GM12878 (cell line): ENCODE measurements around the gene MID1. TPM values are rescaled to one million over a fixed set of nuclear protein-coding genes. Genes with fewer than 3 reads are reported as not detected.

Experiments
- ATAC-seq: fragments of 200-7000 bp; cut with Tn5 transposase; 3 replicates; pipeline ENCODE4 v1.9.1; 2020; ENCODE audit warnings: mild to moderate bottlenecking, moderate library complexity
- BruUV-seq: library from RNA; stranded (reverse); fragments of 400-500 nt; replicated peaks from 2 replicates; lab custom pipeline; 2021; lab: Mats Ljungman, UMichigan
- CTCF ChIA-PET: fragments of 300-600 bp; sonication (Branson Sonifier 250); formaldehyde crosslinking; extraction: SDS; loops from one replicate; lab custom pipeline; 2021; ENCODE audit warnings: inconsistent platforms; lab: Yijun Ruan, JAX
- POLR2A ChIA-PET: fragments of 350-600 bp; formaldehyde crosslinking; extraction: SDS; loops from one replicate; lab custom pipeline; 2021; ENCODE audit warnings: inconsistent platforms; lab: Charles Lee
- RAD21 ChIA-PET: fragments of 300-600 bp; sonication (Branson Sonifier 250); formaldehyde crosslinking; loops from one replicate; lab custom pipeline; 2023; ENCODE audit warnings: antibody characterized with exemption; ENCODE audit not compliant: unreplicated experiment; lab: Charles Lee
- SMC1A ChIA-PET: fragments of 300-600 bp; sonication (Branson Sonifier 250); formaldehyde crosslinking; loops from one replicate; lab custom pipeline; 2023; ENCODE audit not compliant: unreplicated experiment, uncharacterized antibody; lab: Charles Lee
- DNase-seq: peaks from one replicate; pipeline ENCODE4 v3.0.0-alpha.2; 2011; ENCODE audit warnings: low read depth, low spot score
- FAIRE-seq: peaks from 3 replicates; lab custom pipeline; 2011; peaks lifted over from hg19 to GRCh38; lab: Jason Lieb, UNC
- H2AFZ ChIP-seq: 2 replicates; pipeline ENCODE4 v1.6.0; 2011; ENCODE audit warnings: low read depth, low read length, control low read depth; ENCODE audit not compliant: control insufficient read depth
- H3K27ac ChIP-seq: 2 replicates; pipeline ENCODE4 v1.5.1; 2011; ENCODE audit warnings: control low read depth; ENCODE audit not compliant: control insufficient read depth, insufficient read depth
- H3K27me3 ChIP-seq, 2 experiments: replicated peaks in 1 of 2; 2 replicates each; pipeline versions ENCODE4 v1.6.0 to v1.6.1; 2011; ENCODE audit warnings: low read length in 1 of 2; ENCODE audit not compliant: control insufficient read depth in 2 of 2, insufficient read depth in 2 of 2
- H3K36me3 ChIP-seq, 2 experiments: 2 replicates each; pipeline ENCODE4 v1.5.1; 2011; ENCODE audit warnings: low read length in 1 of 2; ENCODE audit not compliant: control insufficient read depth in 2 of 2, insufficient read depth in 2 of 2
- H3K4me1 ChIP-seq: 2 replicates; pipeline ENCODE4 v1.6.1; 2011; ENCODE audit warnings: mild to moderate bottlenecking, low read length, moderate library complexity, mixed read lengths; ENCODE audit not compliant: control insufficient read depth, insufficient read depth
- H3K4me2 ChIP-seq: 2 replicates; pipeline ENCODE4 v1.6.0; 2011; ENCODE audit warnings: control low read depth; ENCODE audit not compliant: control insufficient read depth, insufficient read depth
- H3K4me3 ChIP-seq: fragments of 200-600 bp; sonication (generic); 2 replicates; pipeline ENCODE4 v1.5.1; 2016
- H3K79me2 ChIP-seq: 2 replicates; pipeline ENCODE4 v1.6.0; 2011; ENCODE audit warnings: low read length; ENCODE audit not compliant: control insufficient read depth, insufficient read depth
- H3K9ac ChIP-seq: 2 replicates; pipeline ENCODE4 v1.8.0; 2011; ENCODE audit warnings: low read length, control low read depth, mixed read lengths; ENCODE audit not compliant: control insufficient read depth, insufficient read depth
- H3K9me3 ChIP-seq: replicated peaks from 3 replicates; pipeline ENCODE4 v1.5.1; 2011; ENCODE audit warnings: mild to moderate bottlenecking, low read length; ENCODE audit not compliant: control insufficient read depth, insufficient read depth
- H4K20me1 ChIP-seq: 2 replicates; pipeline ENCODE4 v1.6.0; 2011; ENCODE audit not compliant: control insufficient read depth, insufficient read depth
- CBFB ChIP-seq: IDR thresholded peaks from 2 replicates; pipeline ENCODE4 v1.6.1; 2016; ENCODE audit warnings: antibody characterized with exemption, low read depth
- CEBPZ ChIP-seq: fragments of 150-350 bp; IDR thresholded peaks from 2 replicates; pipeline ENCODE4 v1.6.1; 2016; ENCODE audit warnings: low read depth, low read length
- CHD4 ChIP-seq: fragments of 200-600 bp; sonication (generic); IDR thresholded peaks from 2 replicates; pipeline ENCODE4 v1.6.1; 2016; ENCODE audit warnings: mild to moderate bottlenecking
- MTA2 ChIP-seq: fragments of 450-650 bp; IDR thresholded peaks from 2 replicates; pipeline ENCODE4 v1.6.1; 2016; ENCODE audit warnings: low read depth, mild to moderate bottlenecking, moderate library complexity
- NR2C1 ChIP-seq: fragments of 450-650 bp; IDR thresholded peaks from 2 replicates; pipeline ENCODE4 v1.6.1; 2017; ENCODE audit warnings: antibody characterized with exemption, mild to moderate bottlenecking, moderate library complexity
- RAD51 ChIP-seq: fragments of 450-650 bp; IDR thresholded peaks from 2 replicates; pipeline ENCODE4 v1.6.1; 2016; ENCODE audit warnings: moderate library complexity, mild to moderate bottlenecking, inconsistent platforms
- ZBTB4 ChIP-seq: fragments of 450-650 bp; formaldehyde crosslinking; IDR thresholded peaks from 2 replicates; pipeline ENCODE4 v1.4.0; 2022; ENCODE audit warnings: mild to moderate bottlenecking, moderate library complexity
- ZSCAN29 ChIP-seq: fragments of 450-650 bp; IDR thresholded peaks from 2 replicates; pipeline ENCODE4 v1.6.1; 2017; ENCODE audit warnings: mild to moderate bottlenecking, moderate library complexity
- WGBS: methylation state at CpG from one replicate; pipeline ENCODE4 v1.1.6; 2016; ENCODE audit warnings: low lambda C conversion rate; ENCODE audit not compliant: insufficient replicate concordance, insufficient coverage; ENCODE audit errors: missing lambda C conversion rate; 5-methylcytosine and 5-hydroxymethylcytosine counted together
- in situ Hi-C: fragments of 300-500 bp; cut with MboI; formaldehyde crosslinking; loops from 9 replicates; pipeline ENCODE4 v1.14.3; 2018; ENCODE audit warnings: mixed read lengths
- intact Hi-C: fragments of 100-400 bp; cut with micrococcal nuclease; formaldehyde crosslinking; loops from one replicate; pipeline ENCODE4 v1.14.2; 2022; ENCODE audit not compliant: unreplicated experiment
- polyA plus RNA-seq, 11 experiments: library from polyadenylated mRNA; depleted of rRNA in 4 of 11; unstranded in 6 of 11; stranded (reverse) in 5 of 11; fragments of >200 nt; fragmentation: Nextera tagmentation in 4 of 11; fragmentation: Illumina TruSeq in 1 of 11; extraction: Ambion mirVana in 4 of 11; extraction: Trizol in 1 of 11; gene quantifications; 1 replicate in 1 of 11; 2 replicates in 10 of 11; pipeline versions ENCODE4 v1.2.1 to v1.2.3, GENCODE V29; 2011 to 2016; ENCODE audit warnings: inconsistent platforms in 2 of 11, missing spikeins in 2 of 11, low read depth in 1 of 11
- total RNA-seq, 4 experiments: library from RNA; depleted of rRNA in 3 of 4; stranded (reverse); fragments of >200 nt in 3 of 4; fragmentation: Illumina TruSeq in 1 of 4; extraction: Trizol in 1 of 4; gene quantifications; 2 replicates each; pipeline versions ENCODE4 v1.2.1 to v1.2.3, GENCODE V29; 2013 to 2021
- TF ChIP-seq, protein P1 (sequence below): IDR thresholded peaks from 2 replicates; pipeline ENCODE4 v1.6.1; 2011; ENCODE audit warnings: low read depth, low read length, improper control_type of control experiment, borderline replicate concordance
- TF ChIP-seq, protein P2 (sequence below): IDR thresholded peaks from 2 replicates; pipeline ENCODE4 v1.6.1; 2012; ENCODE audit warnings: low read depth, low read length, improper control_type of control experiment

MID1 gene
- total and polyA plus RNA-seq, 10 of the 15 experiments (the other 5 are each of a cell fraction or from before 2014, with no cell fraction given) = 0.04 to 0.51 (median 0.14) TPM; not detected in 1

DNA sequence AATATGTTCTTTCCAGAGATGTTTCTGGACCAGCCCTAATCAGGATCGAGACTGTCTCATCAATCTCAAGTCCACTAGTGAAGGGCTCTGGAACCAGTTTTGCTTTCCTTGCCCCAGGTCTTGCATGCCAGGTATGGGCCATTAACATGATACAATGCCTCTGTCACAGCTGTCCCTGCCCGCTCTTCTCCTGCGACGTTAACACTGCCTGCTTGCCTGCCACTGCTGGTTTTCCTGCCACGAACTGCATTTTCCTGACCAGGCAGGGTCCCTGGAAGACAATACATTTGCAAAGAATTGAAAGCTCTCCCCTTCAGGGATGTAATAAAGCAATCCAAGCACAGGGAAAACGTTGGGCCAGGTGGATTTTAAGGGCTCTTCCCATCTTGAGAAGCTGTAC, 200.3 kb downstream of the MID1 start (continued):
- TF ChIP-seq ZBTB4 (CRISPR knock-in tag) = no peak
- TF ChIP-seq MTA2 = no peak

- Histone ChIP-seq H3K9ac (no peak overlapping the region), H3K27ac (no peak overlapping the region), H3K4me1 (no peaks in the 10 kb centered on the region), H3K36me3 (no peaks in the 10 kb centered on the region), H3K27me3 (peaks cover 0 to 2% of the 10 kb centered on the region in 2 experiments; a peak in 1 of 4 replicates), H3K79me2 (no peaks in the 10 kb centered on the region), H2AFZ (no peak overlapping the region), H3K9me3 (no peaks in the 10 kb centered on the region), H3K4me2 (no peak overlapping the region), H3K4me3 (no peak overlapping the region), H4K20me1 (no peaks in the 10 kb centered on the region)
- POLR2A ChIA-PET = no interaction called here
- CTCF ChIA-PET = no interaction called here
- WGBS = 24% methylated on average over 4 of the region's 4 CpGs
- TF ChIP-seq RAD51 (no peak), CBFB (no peak), NR2C1 (no peak), ZSCAN29 (no peak), CEBPZ (no peak), CHD4 (no peak)
- TF ChIP-seq, protein P1, sequence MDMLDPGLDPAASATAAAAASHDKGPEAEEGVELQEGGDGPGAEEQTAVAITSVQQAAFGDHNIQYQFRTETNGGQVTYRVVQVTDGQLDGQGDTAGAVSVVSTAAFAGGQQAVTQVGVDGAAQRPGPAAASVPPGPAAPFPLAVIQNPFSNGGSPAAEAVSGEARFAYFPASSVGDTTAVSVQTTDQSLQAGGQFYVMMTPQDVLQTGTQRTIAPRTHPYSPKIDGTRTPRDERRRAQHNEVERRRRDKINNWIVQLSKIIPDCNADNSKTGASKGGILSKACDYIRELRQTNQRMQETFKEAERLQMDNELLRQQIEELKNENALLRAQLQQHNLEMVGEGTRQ = no peak
- TF ChIP-seq, protein P2, sequence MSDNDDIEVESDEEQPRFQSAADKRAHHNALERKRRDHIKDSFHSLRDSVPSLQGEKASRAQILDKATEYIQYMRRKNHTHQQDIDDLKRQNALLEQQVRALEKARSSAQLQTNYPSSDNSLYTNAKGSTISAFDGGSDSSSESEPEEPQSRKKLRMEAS = no peak
- intact Hi-C loops (no loop called here), in situ Hi-C loops (no loop called here)
- SMC1A ChIA-PET = no interaction called here
- no TSS peak for BruUV-seq
- RAD21 ChIA-PET = no interaction called here
- FAIRE-seq (no peak), ATAC-seq (no peak), DNase-seq (no peak)
Measured at GRCh38 chrX:10416424-10416823, 204.0 kb downstream of the MID1 start.
